Activated T-helper 1 cell treated with Interleukin-2 at 50 U/mL for 16 hours (primary cell): ENCODE data around the gene CARS2.
"Not testable (repeated sequence)": the region's sequence is repeated elsewhere in the genome, so short reads cannot be mapped to it uniquely, and the experiment has no call there.

Experiments used
- DNase-seq: peaks from one replicate; pipeline ENCODE4 v3.0.0-alpha.2; 2020; ENCODE audit warnings: low read depth

The CARS2 gene

DNA sequence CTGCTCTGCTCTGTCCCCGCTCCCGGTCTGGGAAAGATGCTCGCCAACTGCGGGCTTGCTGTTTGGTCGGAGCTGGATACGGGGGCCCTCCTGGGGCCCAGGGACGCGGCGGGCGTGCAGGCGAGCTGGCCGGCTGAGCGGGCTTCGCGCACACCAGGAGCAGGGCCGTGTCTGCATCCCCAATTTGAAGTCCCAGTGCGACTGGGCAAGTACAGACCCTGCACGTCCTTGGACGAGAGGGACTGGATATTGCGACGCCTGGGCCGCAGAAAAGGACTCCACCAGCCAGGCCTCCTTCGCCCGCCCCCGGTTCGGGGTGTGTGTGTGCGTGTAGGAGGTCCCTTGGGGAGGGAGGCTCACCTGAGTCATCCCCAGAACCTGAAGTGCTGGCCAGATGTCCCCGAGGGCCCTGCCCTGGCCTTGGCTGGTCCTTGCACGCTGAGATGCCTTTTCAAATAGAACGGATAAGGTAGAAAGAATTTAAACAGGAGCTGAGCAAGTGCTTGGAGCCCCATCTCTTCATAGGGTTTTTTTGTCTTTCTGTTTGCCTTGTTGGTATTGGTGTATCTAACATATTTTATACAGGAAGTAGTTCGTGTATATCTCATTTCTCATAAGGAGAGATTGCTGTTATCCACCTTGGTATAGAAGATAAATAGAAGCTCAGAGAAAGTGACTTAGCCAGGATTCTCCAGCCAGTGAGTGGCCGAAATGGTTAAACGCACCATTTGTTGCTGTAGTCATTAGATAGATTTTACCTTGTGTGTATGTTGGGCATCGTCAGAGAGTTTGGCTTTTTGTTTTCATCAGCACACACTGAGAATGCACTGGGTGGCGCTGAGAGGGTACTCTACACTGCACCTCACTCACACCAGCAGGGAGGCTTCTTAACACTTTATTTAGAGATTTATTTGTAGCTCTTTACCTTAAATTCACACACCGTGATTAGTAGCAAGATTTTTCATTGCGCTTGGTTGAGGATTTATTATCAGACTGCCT, 89.5 kb downstream of the CARS2 start:
- no peak for DNase-seq

DNA sequence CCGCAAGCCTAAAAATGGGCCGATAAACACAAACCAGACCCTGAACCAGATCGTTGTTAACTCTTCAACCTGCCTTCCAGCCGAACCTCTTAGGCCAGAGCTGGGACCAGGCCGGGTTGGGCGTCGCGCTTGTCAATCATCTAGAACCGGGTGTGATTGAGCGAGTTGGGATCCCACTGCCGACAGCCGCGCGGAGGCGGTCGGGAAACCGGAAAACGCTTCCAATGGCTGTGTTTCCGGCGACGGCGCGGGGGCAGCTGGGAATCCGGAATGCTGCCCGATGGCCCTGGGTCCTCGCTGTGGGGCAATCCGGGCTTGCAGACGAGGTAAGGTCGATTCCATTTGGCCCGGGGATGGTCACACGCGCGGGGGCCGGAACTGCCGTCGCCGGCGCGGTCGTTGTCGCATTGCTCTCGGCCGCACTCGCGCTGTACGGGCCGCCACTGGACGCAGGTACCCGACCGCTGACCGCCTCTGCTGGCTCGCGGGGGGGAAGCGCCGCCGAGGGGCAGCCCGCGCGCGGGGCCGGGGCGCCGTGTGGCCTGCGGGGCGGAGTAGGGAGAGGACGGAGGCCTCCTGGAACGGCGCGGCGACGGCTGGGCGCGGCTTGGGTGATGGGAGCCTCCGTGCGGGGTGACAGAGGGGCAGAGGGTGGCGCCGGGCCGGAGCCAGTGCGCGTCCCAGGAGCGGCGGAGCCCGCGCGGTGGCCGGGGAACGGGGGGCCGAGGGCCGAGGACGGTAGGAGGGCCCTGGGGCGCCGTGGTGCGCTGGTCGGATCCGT, 90.4 kb downstream of the CARS2 start, which contains the start of gene NAXD:
Gene NAXD, plus strand, starts transcription at position 224 of the 781 bp plus-strand sequence. Its CDS starts 57 bp downstream, at position 281.
- DNase-seq: peak; percentile 50

- DNase-seq: no peak
Measured at GRCh38 chr13:110615005-110615321, 91.0 kb downstream of the CARS2 start.

DNA sequence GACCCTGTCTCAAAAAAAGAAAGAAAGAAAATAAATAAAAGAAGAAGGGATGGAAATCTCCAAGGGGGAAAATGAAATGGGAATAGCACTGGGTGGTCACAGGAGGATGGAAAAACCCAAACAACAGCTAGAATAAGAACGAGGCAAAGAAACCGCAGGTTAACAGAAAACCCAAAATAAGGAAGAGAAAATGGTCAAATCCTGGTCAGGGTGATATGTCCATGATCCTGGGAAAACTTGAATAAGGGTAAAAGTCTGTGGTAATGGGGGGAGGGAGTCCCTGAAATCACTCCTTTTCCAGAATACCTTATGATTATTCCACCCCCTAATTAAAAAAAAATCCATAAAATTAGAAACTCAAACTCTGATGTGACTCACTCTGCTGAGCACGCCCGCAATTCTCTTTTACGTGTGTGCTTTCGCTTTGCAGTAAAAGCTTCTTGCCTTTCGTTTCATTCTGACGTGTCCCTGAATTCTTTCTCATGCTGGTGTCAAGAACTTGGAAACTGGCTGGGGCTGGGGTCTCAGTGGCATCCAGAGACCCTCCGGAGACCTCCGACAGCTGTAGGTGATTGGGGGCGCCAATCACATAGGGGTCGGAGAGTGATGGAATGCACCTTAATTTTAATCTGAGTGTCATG, 94.8 kb downstream of the CARS2 start:
- no peak for DNase-seq

DNA sequence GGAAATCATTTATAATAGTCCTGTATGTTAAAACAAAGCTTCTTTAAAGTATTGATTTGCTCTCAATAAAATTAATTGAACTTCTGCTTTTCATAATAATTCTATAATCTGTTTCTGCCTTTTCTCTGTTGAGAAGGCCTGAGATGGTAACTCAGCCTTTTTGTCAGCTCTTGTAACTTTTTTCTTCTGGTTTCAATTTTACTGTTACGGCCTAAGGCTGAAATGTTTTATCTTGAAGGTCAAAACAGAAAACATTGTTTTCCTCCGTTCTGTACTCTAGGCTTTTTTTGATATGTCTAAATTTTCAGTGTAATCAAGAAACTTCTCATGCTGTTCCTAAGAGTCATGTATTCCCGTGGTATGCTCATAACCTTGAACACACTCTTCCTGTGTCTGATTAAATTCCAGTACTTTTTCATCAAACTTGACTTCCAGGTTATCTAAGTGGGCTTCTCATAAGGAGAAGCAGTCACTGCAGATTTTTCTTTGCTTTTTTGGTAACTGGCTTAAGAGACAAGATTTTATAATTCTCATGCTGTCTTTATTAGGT, 98.2 kb downstream of the CARS2 start:
- DNase-seq: no peak

DNA sequence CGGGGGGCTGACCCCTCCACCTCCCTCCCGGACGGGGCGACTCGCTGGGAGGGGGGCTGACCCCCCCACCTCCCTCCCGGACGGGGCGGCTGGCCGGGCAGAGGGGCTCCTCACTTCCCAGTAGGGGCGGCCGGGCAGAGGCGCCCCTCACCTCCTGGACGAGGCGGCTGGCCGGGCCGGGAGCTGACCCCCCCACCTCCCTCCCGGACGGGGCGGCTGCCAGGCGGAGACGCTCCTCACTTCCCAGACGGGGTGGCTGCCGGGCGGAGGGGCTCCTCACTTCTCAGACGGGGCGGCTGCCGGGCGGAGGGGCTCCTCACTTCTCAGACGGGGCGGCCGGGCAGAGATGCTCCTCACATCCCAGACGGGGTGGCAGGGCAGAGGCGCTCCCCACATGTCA, 99.6 kb downstream of the CARS2 start:
- not testable (repeated sequence) for DNase-seq

GRCh38 chr13:110605132-110605531, 100.8 kb downstream of the CARS2 start:
- no peak for DNase-seq

- DNase-seq: no peak
Measured at GRCh38 chr13:110600980-110601379, 104.9 kb downstream of the CARS2 start.

GRCh38 chr13:110600261-110600819, 105.6 kb downstream of the CARS2 start:
- no peak for DNase-seq

GRCh38 chr13:110597041-110597689, 108.8 kb downstream of the CARS2 start:
- no peak for DNase-seq

GRCh38 chr13:110593430-110594130, 112.3 kb downstream of the CARS2 start:
- DNase-seq: no peak

- no peak for DNase-seq
Measured at GRCh38 chr13:110592665-110593064, 113.3 kb downstream of the CARS2 start.
